Measurements from ENCODE around the gene FXYD5.

DNA sequence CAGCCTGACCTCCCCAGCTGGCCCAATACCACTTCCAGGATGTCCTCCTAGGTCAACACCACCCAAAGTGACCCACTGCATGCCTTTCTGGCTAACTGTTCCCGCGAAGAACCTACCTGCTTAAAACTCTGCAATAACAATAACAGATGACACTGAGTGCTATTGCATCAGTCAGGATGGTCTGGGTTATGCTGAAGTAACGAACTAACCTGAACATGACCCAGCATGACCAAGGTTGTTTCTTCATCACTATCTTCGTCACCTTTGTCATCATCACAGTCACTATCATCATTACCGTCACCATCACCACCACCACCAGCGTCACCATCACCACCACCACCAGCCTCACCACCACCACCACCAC, 49.5 kb upstream of the FXYD5 start:
- no peak for TF ChIP-seq POLR2A (IDR thresholded peaks at IDR 0.05)
- TF ChIP-seq, protein P1, sequence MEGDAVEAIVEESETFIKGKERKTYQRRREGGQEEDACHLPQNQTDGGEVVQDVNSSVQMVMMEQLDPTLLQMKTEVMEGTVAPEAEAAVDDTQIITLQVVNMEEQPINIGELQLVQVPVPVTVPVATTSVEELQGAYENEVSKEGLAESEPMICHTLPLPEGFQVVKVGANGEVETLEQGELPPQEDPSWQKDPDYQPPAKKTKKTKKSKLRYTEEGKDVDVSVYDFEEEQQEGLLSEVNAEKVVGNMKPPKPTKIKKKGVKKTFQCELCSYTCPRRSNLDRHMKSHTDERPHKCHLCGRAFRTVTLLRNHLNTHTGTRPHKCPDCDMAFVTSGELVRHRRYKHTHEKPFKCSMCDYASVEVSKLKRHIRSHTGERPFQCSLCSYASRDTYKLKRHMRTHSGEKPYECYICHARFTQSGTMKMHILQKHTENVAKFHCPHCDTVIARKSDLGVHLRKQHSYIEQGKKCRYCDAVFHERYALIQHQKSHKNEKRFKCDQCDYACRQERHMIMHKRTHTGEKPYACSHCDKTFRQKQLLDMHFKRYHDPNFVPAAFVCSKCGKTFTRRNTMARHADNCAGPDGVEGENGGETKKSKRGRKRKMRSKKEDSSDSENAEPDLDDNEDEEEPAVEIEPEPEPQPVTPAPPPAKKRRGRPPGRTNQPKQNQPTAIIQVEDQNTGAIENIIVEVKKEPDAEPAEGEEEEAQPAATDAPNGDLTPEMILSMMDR (IDR thresholded peaks at IDR 0.05), result no peak
- TF ChIP-seq POLR2AphosphoS5 (IDR thresholded peaks at IDR 0.05), result no peak
